HEK293 (cell line): ENCODE results near the gene MOV10L1.

Experiments
- CTCF ChIA-PET: fragments of 350-600 bp; formaldehyde crosslinking; extraction: SDS; loops from one replicate; lab custom pipeline; 2021; ENCODE audit warnings: antibody characterized with exemption; lab: Yijun Ruan, JAX
- POLR2A ChIA-PET: fragments of 300-600 bp; formaldehyde crosslinking; extraction: SDS; loops from one replicate; lab custom pipeline; 2020; ENCODE audit warnings: antibody characterized with exemption, inconsistent platforms; lab: Yijun Ruan, JAX
- H3K27ac ChIP-seq: fragments of 200-500 bp; sonication (Bioruptor generic); 2 replicates; pipeline ENCODE4 v1.5.1; 2014; ENCODE audit warnings: low read depth, low read length, control low read depth, inconsistent platforms; ENCODE audit errors: extremely low read depth
- H3K36me3 ChIP-seq, 2 experiments: fragments of 200-500 bp in 1 of 2; sonication (Bioruptor generic) in 1 of 2; 1 replicate in 1 of 2; 2 replicates in 1 of 2; pipeline ENCODE4 v1.5.1; 2014 to 2017; ENCODE audit warnings: inconsistent platforms in 2 of 2, low read length in 2 of 2; ENCODE audit not compliant: control insufficient read depth in 2 of 2, insufficient read depth in 1 of 2
- H3K4me1 ChIP-seq: fragments of 200-500 bp; sonication (Bioruptor generic); 2 replicates; pipeline ENCODE4 v1.5.1; 2014; ENCODE audit warnings: mild to moderate bottlenecking, low read length, inconsistent platforms; ENCODE audit not compliant: control insufficient read depth, insufficient read depth
- H3K4me3 ChIP-seq: 2 replicates; pipeline ENCODE4 v1.5.1; 2011; ENCODE audit warnings: low read depth, mild to moderate bottlenecking, control low read depth, low read length, moderate library complexity
- H3K9me3 ChIP-seq: fragments of 200-500 bp; sonication (Bioruptor generic); 2 replicates; pipeline ENCODE4 v1.5.1; 2014; ENCODE audit warnings: low read depth, low read length, inconsistent platforms; ENCODE audit not compliant: control insufficient read depth, insufficient read depth
- BCL6B ChIP-seq: fragments of 450-650 bp; formaldehyde crosslinking; IDR thresholded peaks from 2 replicates; pipeline ENCODE4 v1.5.1; 2017; ENCODE audit warnings: missing biosample characterization, missing genetic modification characterization
- KLF7 ChIP-seq: fragments of 450-650 bp; formaldehyde crosslinking; IDR thresholded peaks from 2 replicates; pipeline ENCODE4 v1.5.1; 2016; ENCODE audit warnings: missing biosample characterization, missing genetic modification characterization, borderline replicate concordance
- KLF9 ChIP-seq: fragments of 450-650 bp; formaldehyde crosslinking; IDR thresholded peaks from 2 replicates; pipeline ENCODE4 v1.5.1; 2016; ENCODE audit warnings: missing biosample characterization, missing genetic modification characterization, low read depth
- ZBTB1 ChIP-seq: fragments of 450-650 bp; formaldehyde crosslinking; IDR thresholded peaks from 2 replicates; pipeline ENCODE4 v1.5.1; 2016; ENCODE audit warnings: missing biosample characterization, missing genetic modification characterization
- ZBTB11 ChIP-seq: fragments of 450-650 bp; formaldehyde crosslinking; conservative IDR thresholded peaks from 2 replicates; pipeline ENCODE4 v1.5.1; 2016; ENCODE audit warnings: low read depth, missing biosample characterization, missing genetic modification characterization
- ZBTB17 ChIP-seq: fragments of 450-650 bp; formaldehyde crosslinking; IDR thresholded peaks from 2 replicates; pipeline ENCODE4 v1.5.1; 2016; ENCODE audit warnings: missing biosample characterization, missing genetic modification characterization
- ZBTB8A ChIP-seq: fragments of 450-650 bp; formaldehyde crosslinking; IDR thresholded peaks from 2 replicates; pipeline ENCODE4 v1.5.1; 2016; ENCODE audit warnings: missing biosample characterization, missing genetic modification characterization
- ZNF155 ChIP-seq: fragments of 450-650 bp; formaldehyde crosslinking; IDR thresholded peaks from 2 replicates; pipeline ENCODE4 v1.5.1; 2016; ENCODE audit warnings: missing biosample characterization, missing genetic modification characterization
- ZNF211 ChIP-seq: fragments of 450-650 bp; formaldehyde crosslinking; IDR thresholded peaks from 2 replicates; pipeline ENCODE4 v1.5.1; 2016; ENCODE audit warnings: low read depth, missing biosample characterization, missing genetic modification characterization
- ZNF214 ChIP-seq: fragments of 450-650 bp; formaldehyde crosslinking; IDR thresholded peaks from 2 replicates; pipeline ENCODE4 v1.5.1; 2017; ENCODE audit warnings: missing biosample characterization, mild to moderate bottlenecking, missing genetic modification characterization, borderline replicate concordance
- ZNF423 ChIP-seq: fragments of 450-650 bp; formaldehyde crosslinking; IDR thresholded peaks from 2 replicates; pipeline ENCODE4 v1.5.1; 2016; ENCODE audit warnings: missing biosample characterization, missing genetic modification characterization
- ZNF449 ChIP-seq: fragments of 450-650 bp; formaldehyde crosslinking; IDR thresholded peaks from 2 replicates; pipeline ENCODE4 v1.5.1; 2017; ENCODE audit warnings: missing biosample characterization, mild to moderate bottlenecking, missing genetic modification characterization, moderate library complexity
- ZNF530 ChIP-seq: fragments of 450-650 bp; formaldehyde crosslinking; IDR thresholded peaks from 2 replicates; pipeline ENCODE4 v1.5.1; 2016; ENCODE audit warnings: low read depth, missing biosample characterization, missing genetic modification characterization
- ZNF544 ChIP-seq: fragments of 450-650 bp; formaldehyde crosslinking; IDR thresholded peaks from 2 replicates; pipeline ENCODE4 v1.5.0; 2017; ENCODE audit warnings: missing biosample characterization, missing genetic modification characterization
- ZNF549 ChIP-seq: fragments of 450-650 bp; IDR thresholded peaks from 2 replicates; pipeline ENCODE4 v1.5.1; 2018; ENCODE audit warnings: missing biosample characterization, missing genetic modification characterization, mild to moderate bottlenecking, inconsistent platforms, moderate library complexity
- ZNF747 ChIP-seq: fragments of 450-650 bp; formaldehyde crosslinking; IDR thresholded peaks from 2 replicates; pipeline ENCODE4 v1.5.1; 2016; ENCODE audit warnings: missing biosample characterization, missing genetic modification characterization

MOV10L1 gene

GRCh38 chr22:50072167-50072555, 17.6 kb upstream of the MOV10L1 start (continued):
- TF ChIP-seq ZNF211 (tag by site-specific recombination) (no peak), ZNF423 (no peak)

- no peak overlapping the region for H3K27ac ChIP-seq
- ChIA-PET POLR2A (no interaction called here), CTCF (interaction anchor here (0.5 to 1.2 kb wide), 3 partner anchors 27 to 43 kb away, joined by 3 to 6 read pairs (median 6); no protein-coding TSS in a partner anchor)
- no peaks in the 10 kb centered on the region for H3K9me3 ChIP-seq
- TF ChIP-seq ZNF549 (tag by site-specific recombination): no peak
- H3K36me3 ChIP-seq: no peaks in the 10 kb centered on the region
- H3K4me3 ChIP-seq: no peak overlapping the region
- no peaks in the 10 kb centered on the region for H3K4me1 ChIP-seq
Measured at GRCh38 chr22:50072714-50073538, 16.9 kb upstream of the MOV10L1 start.

- ChIA-PET POLR2A (no interaction called here), CTCF (no interaction called here)
Measured at GRCh38 chr22:50074056-50074455, 15.8 kb upstream of the MOV10L1 start.

More at GRCh38 chr22:50074056-50074455, 15.8 kb upstream of the MOV10L1 start:
- H3K4me1 ChIP-seq: no peaks in the 10 kb centered on the region
- TF ChIP-seq ZBTB11 (no peak), ZBTB1 (tag by site-specific recombination) (no peak), KLF9 (tag by site-specific recombination) (no peak), KLF7 (tag by site-specific recombination) (no peak), ZNF747 (tag by site-specific recombination) (no peak), ZNF530 (tag by site-specific recombination) (no peak), ZNF155 (tag by site-specific recombination) (no peak), ZBTB17 (no peak), ZNF449 (tag by site-specific recombination) (no peak), ZBTB8A (tag by site-specific recombination) (no peak), ZNF544 (tag by site-specific recombination) (no peak), ZNF214 (tag by site-specific recombination) (no peak), BCL6B (tag by site-specific recombination) (no peak)
- H3K4me3 ChIP-seq: no peak overlapping the region
- H3K36me3 ChIP-seq: no peaks in the 10 kb centered on the region
- H3K9me3 ChIP-seq: no peaks in the 10 kb centered on the region
- no peak overlapping the region for H3K27ac ChIP-seq
